ENCODE data around the gene TEX9. TPM values are rescaled to one million over a fixed set of nuclear protein-coding genes. Genes with fewer than 3 reads are reported as not detected.

Gene TEX9
- total RNA-seq, 1 experiment from 2014 or later = 8.4 TPM

DNA sequence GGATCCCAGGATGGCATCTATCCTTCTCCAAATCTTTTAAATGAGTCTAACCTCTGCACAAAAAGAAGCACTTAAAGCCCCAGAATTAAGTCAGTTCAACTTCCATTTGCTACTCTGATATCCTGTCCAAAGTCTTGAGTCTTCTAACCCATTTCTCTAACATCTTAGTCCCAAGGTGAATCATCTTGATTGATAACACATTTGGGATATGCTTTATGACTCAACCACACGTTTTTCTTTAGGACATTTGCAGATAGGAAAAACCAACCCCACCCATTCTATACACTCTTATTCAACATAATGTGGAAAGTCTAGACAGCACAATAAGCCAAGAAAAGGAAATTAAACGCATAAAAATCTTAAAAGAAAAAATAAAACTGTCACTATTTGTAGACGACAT is 18.8 kb upstream of the TEX9 start:
- Mint-ChIP-seq H3K27me3 (ENCODE audit: low read depth) (no peaks in the 10 kb centered on the region; the same call in 1 of the 2 replicates), H3K4me1 (peaks cover 9 to 10% of the 10 kb centered on the region in 2 experiments), H3K4me3 (no peak overlapping the region), H3K27ac (no peak overlapping the region), H3K9me3 (no peaks in the 10 kb centered on the region; a peak in 2 of 5 replicates), H3K36me3 (ENCODE audit: insufficient read depth in 1 of 3, low read depth in 3 of 3) (no peaks in the 10 kb centered on the region)
- Histone ChIP-seq H3K9ac (ENCODE audit: extremely low read depth, insufficient read length, low read length) (no peak overlapping the region), H3K79me2 (ENCODE audit: insufficient read depth, low read length) (no peaks in the 10 kb centered on the region), H2AK5ac (ENCODE audit: insufficient read length, low read length) (no peak overlapping the region), H3K56ac (ENCODE audit: insufficient read length, low read depth, low read length) (no peak overlapping the region), H4K20me1 (ENCODE audit: control insufficient read depth, insufficient read depth, insufficient read length) (no peaks in the 10 kb centered on the region), H3K18ac (ENCODE audit: insufficient read length, low read depth, low read length) (no peak overlapping the region), H4K91ac (ENCODE audit: insufficient read length, low read depth, low read length) (no peak overlapping the region), H3K14ac (ENCODE audit: insufficient read depth, low read length) (no peak overlapping the region), H3K23ac (ENCODE audit: insufficient read length, low read depth, low read length) (no peak overlapping the region), H3K4me1 (ENCODE audit: insufficient read depth, low read length) (peaks cover 2% of the 10 kb centered on the region; the same call in 1 of the 2 replicates), H3K27me3 (ENCODE audit: insufficient read depth, low read length) (no peaks in the 10 kb centered on the region), H3K79me1 (ENCODE audit: insufficient read depth, low read depth, low read length, poor library complexity, severe bottlenecking) (no peaks in the 10 kb centered on the region), H4K5ac (ENCODE audit: insufficient read length, low read depth, low read length) (no peak overlapping the region), H2BK20ac (ENCODE audit: low read depth, low read length, poor library complexity, severe bottlenecking) (no peak overlapping the region), H3K4me2 (ENCODE audit: insufficient read depth, insufficient read length, low read length) (no peak overlapping the region), H2BK12ac (ENCODE audit: insufficient read length, low read depth, low read length) (no peak overlapping the region), H2BK120ac (ENCODE audit: low read depth, low read length, poor library complexity, severe bottlenecking) (no peak overlapping the region), H3K4ac (ENCODE audit: low read depth, low read length) (no peak overlapping the region), H3K9me3 (ENCODE audit: control insufficient read depth, low read depth, low read length) (no peaks in the 10 kb centered on the region), H2BK5ac (ENCODE audit: insufficient read length, low read length) (no peak overlapping the region), H4K8ac (replicated peaks; ENCODE audit: insufficient read length, low read depth, low read length) (no peak overlapping the region), H2BK15ac (ENCODE audit: low read depth, low read length) (no peak overlapping the region), H3T11ph (ENCODE audit: low read length) (no peak overlapping the region), H2AFZ (ENCODE audit: low read length) (no peak overlapping the region), H3K27ac (ENCODE audit: insufficient read length, low read depth, low read length) (no peak overlapping the region), H3K23me2 (ENCODE audit: insufficient read length, low read depth, low read length, poor library complexity, severe bottlenecking) (no peaks in the 10 kb centered on the region)
- no peak for TF ChIP-seq CTCF (conservative IDR thresholded peaks at IDR 0.05)
- no CpG with 5 or more reads among the region's 3 CpGs for WGBS (ENCODE audit: extremely low coverage, insufficient read length, low lambda C conversion rate)
- no peak for DNase-seq
